Hair follicle dermal papilla cell (primary cell): ENCODE results near the gene MMS22L. TPM values are rescaled to one million over a fixed set of nuclear protein-coding genes. Genes with fewer than 3 reads are reported as not detected.

Source experiments
- total RNA-seq: library from RNA; depleted of rRNA; stranded (reverse); fragments of >200 nt; gene quantifications from 2 replicates; pipeline ENCODE4 v1.2.3, GENCODE V29; 2012

Gene MMS22L, protein sequence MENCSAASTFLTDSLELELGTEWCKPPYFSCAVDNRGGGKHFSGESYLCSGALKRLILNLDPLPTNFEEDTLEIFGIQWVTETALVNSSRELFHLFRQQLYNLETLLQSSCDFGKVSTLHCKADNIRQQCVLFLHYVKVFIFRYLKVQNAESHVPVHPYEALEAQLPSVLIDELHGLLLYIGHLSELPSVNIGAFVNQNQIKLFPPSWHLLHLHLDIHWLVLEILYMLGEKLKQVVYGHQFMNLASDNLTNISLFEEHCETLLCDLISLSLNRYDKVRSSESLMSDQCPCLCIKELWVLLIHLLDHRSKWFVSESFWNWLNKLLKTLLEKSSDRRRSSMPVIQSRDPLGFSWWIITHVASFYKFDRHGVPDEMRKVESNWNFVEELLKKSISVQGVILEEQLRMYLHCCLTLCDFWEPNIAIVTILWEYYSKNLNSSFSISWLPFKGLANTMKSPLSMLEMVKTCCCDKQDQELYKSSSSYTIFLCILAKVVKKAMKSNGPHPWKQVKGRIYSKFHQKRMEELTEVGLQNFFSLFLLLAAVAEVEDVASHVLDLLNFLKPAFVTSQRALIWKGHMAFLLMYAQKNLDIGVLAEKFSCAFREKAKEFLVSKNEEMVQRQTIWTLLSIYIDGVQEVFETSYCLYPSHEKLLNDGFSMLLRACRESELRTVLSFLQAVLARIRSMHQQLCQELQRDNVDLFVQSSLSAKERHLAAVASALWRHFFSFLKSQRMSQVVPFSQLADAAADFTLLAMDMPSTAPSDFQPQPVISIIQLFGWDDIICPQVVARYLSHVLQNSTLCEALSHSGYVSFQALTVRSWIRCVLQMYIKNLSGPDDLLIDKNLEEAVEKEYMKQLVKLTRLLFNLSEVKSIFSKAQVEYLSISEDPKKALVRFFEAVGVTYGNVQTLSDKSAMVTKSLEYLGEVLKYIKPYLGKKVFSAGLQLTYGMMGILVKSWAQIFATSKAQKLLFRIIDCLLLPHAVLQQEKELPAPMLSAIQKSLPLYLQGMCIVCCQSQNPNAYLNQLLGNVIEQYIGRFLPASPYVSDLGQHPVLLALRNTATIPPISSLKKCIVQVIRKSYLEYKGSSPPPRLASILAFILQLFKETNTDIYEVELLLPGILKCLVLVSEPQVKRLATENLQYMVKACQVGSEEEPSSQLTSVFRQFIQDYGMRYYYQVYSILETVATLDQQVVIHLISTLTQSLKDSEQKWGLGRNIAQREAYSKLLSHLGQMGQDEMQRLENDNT
- total RNA-seq, result 11.0 and 12.8 TPM in 2 replicates

GRCh38 chr6:97282726-97283617 lies at the start of gene MMS22L:
MMS22L (minus strand) TSS chr6:97283216; CDS start chr6:97282477, 739 bp downstream.

